ENCODE results near the gene CPEB4.

Gene CPEB4

GRCh38 chr5:173911623-173912022 is 23.5 kb downstream of the CPEB4 start:
- no peak overlapping the region for H3K18ac ChIP-seq (ENCODE audit: low read length)
- H3K4ac ChIP-seq (ENCODE audit: low read length) = no peak overlapping the region
- H2AK5ac ChIP-seq (ENCODE audit: low read depth, low read length) = no peak overlapping the region
- no peak overlapping the region for H3K27ac ChIP-seq (replicated peaks; ENCODE audit: low read length)
- no peak overlapping the region for H2BK120ac ChIP-seq (ENCODE audit: low read depth, low read length)
- no peaks in the 10 kb centered on the region for H3K9me3 ChIP-seq (replicated peaks in 1 of 2; ENCODE audit: control insufficient read depth in 2 of 2, insufficient read depth in 1 of 2, low read depth in 1 of 2, low read length in 2 of 2)
- H3K9ac ChIP-seq (ENCODE audit: low read depth, low read length, poor library complexity) = no peak overlapping the region
- no peak overlapping the region for H3K23ac ChIP-seq (ENCODE audit: low read depth, low read length, poor library complexity)
- peaks cover 0 to 3% of the 10 kb centered on the region in 2 donors for H3K4me1 ChIP-seq (ENCODE audit: control insufficient read depth in 2 of 2, insufficient read depth in 1 of 2, low read depth in 1 of 2, low read length in 2 of 2)
- H4K8ac ChIP-seq (ENCODE audit: low read depth, low read length) = no peak overlapping the region
- no peaks in the 10 kb centered on the region for H3K27me3 ChIP-seq (ENCODE audit: control insufficient read depth in 3 of 3, insufficient read depth in 3 of 3, low read depth in 1 of 3, low read length in 3 of 3)
- H2BK5ac ChIP-seq (ENCODE audit: low read length) = no peak overlapping the region
- no peak overlapping the region for H4K91ac ChIP-seq (ENCODE audit: low read depth, low read length, poor library complexity)
- no peaks in the 10 kb centered on the region for H3K79me1 ChIP-seq (ENCODE audit: low read depth, low read length)
- H3K14ac ChIP-seq (ENCODE audit: low read length) = no peak overlapping the region
- H3K4me2 ChIP-seq (ENCODE audit: insufficient read depth, low read length, poor library complexity, severe bottlenecking) = no peak overlapping the region
- H3K4me3 ChIP-seq (ENCODE audit: low read length in 2 of 2) = no peak overlapping the region
- H2BK15ac ChIP-seq (ENCODE audit: low read length) = no peak overlapping the region
- DNase-seq (ENCODE audit: low spot score) = no peak
- no peaks in the 10 kb centered on the region for H3K36me3 ChIP-seq (replicated peaks in 1 of 2; ENCODE audit: control insufficient read depth in 2 of 2, insufficient read depth in 2 of 2, low read length in 2 of 2)
- no peak overlapping the region for H2BK12ac ChIP-seq (ENCODE audit: low read length)
- H2AFZ ChIP-seq (ENCODE audit: low read length) = no peak overlapping the region

- H3K9ac ChIP-seq (ENCODE audit: low read depth, low read length, poor library complexity) = no peak overlapping the region
- no peak overlapping the region for H3K4ac ChIP-seq (ENCODE audit: low read length)
- H3K27me3 ChIP-seq (ENCODE audit: control insufficient read depth in 3 of 3, insufficient read depth in 3 of 3, low read depth in 1 of 3, low read length in 3 of 3) = no peaks in the 10 kb centered on the region
- H3K4me2 ChIP-seq (ENCODE audit: insufficient read depth, low read length, poor library complexity, severe bottlenecking) = no peak overlapping the region
- H2AFZ ChIP-seq (ENCODE audit: low read length) = no peak overlapping the region
- H3K4me3 ChIP-seq (ENCODE audit: low read length in 2 of 2) = no peak overlapping the region
- H4K8ac ChIP-seq (ENCODE audit: low read depth, low read length) = no peak overlapping the region
- H4K91ac ChIP-seq (ENCODE audit: low read depth, low read length, poor library complexity) = no peak overlapping the region
- DNase-seq (ENCODE audit: low spot score) = no peak
- H2BK15ac ChIP-seq (ENCODE audit: low read length) = no peak overlapping the region
- no peak overlapping the region for H2AK5ac ChIP-seq (ENCODE audit: low read depth, low read length)
- no peaks in the 10 kb centered on the region for H3K9me3 ChIP-seq (replicated peaks in 1 of 2; ENCODE audit: control insufficient read depth in 2 of 2, insufficient read depth in 1 of 2, low read depth in 1 of 2, low read length in 2 of 2)
- H3K79me1 ChIP-seq (ENCODE audit: low read depth, low read length) = no peaks in the 10 kb centered on the region
- no peak overlapping the region for H3K14ac ChIP-seq (ENCODE audit: low read length)
- peaks cover 0 to 6% of the 10 kb centered on the region in 2 donors for H3K4me1 ChIP-seq (ENCODE audit: control insufficient read depth in 2 of 2, insufficient read depth in 1 of 2, low read depth in 1 of 2, low read length in 2 of 2)
- no peak overlapping the region for H2BK120ac ChIP-seq (ENCODE audit: low read depth, low read length)
- H2BK12ac ChIP-seq (ENCODE audit: low read length) = no peak overlapping the region
- no peak overlapping the region for H3K23ac ChIP-seq (ENCODE audit: low read depth, low read length, poor library complexity)
- no peak overlapping the region for H3K27ac ChIP-seq (replicated peaks; ENCODE audit: low read length)
- no peaks in the 10 kb centered on the region for H3K36me3 ChIP-seq (replicated peaks in 1 of 2; ENCODE audit: control insufficient read depth in 2 of 2, insufficient read depth in 2 of 2, low read length in 2 of 2)
- no CpG with 5 or more reads among the region's 4 CpGs for WGBS, 2 donors (ENCODE audit: extremely low coverage in 2 of 2, insufficient read length in 2 of 2, insufficient replicate concordance in 1 of 2)
- no peak overlapping the region for H2BK5ac ChIP-seq (ENCODE audit: low read length)
- no peak overlapping the region for H3K18ac ChIP-seq (ENCODE audit: low read length)
Measured at GRCh38 chr5:173913686-173914321, 25.7 kb downstream of the CPEB4 start.

- Histone ChIP-seq H3K4ac (ENCODE audit: low read length) (no peak overlapping the region), H2BK12ac (ENCODE audit: low read length) (no peak overlapping the region), H3K18ac (ENCODE audit: low read length) (no peak overlapping the region), H3K23ac (ENCODE audit: low read depth, low read length, poor library complexity) (no peak overlapping the region), H3K36me3 (replicated peaks in 1 of 2; ENCODE audit: control insufficient read depth in 2 of 2, insufficient read depth in 2 of 2, low read length in 2 of 2) (no peaks in the 10 kb centered on the region), H2AK5ac (ENCODE audit: low read depth, low read length) (no peak overlapping the region), H3K4me1 (ENCODE audit: control insufficient read depth in 2 of 2, insufficient read depth in 1 of 2, low read depth in 1 of 2, low read length in 2 of 2) (peaks cover 1 to 6% of the 10 kb centered on the region in 2 donors), H4K91ac (ENCODE audit: low read depth, low read length, poor library complexity) (no peak overlapping the region), H4K8ac (ENCODE audit: low read depth, low read length) (no peak overlapping the region), H2BK15ac (ENCODE audit: low read length) (no peak overlapping the region), H3K9me3 (replicated peaks in 1 of 2; ENCODE audit: control insufficient read depth in 2 of 2, insufficient read depth in 1 of 2, low read depth in 1 of 2, low read length in 2 of 2) (no peaks in the 10 kb centered on the region), H3K9ac (ENCODE audit: low read depth, low read length, poor library complexity) (no peak overlapping the region), H3K14ac (ENCODE audit: low read length) (no peak overlapping the region), H3K27me3 (ENCODE audit: control insufficient read depth in 3 of 3, insufficient read depth in 3 of 3, low read depth in 1 of 3, low read length in 3 of 3) (no peaks in the 10 kb centered on the region), H2AFZ (ENCODE audit: low read length) (no peak overlapping the region), H2BK120ac (ENCODE audit: low read depth, low read length) (no peak overlapping the region), H3K4me3 (ENCODE audit: low read length in 2 of 2) (no peak overlapping the region), H3K4me2 (ENCODE audit: insufficient read depth, low read length, poor library complexity, severe bottlenecking) (no peak overlapping the region), H3K79me1 (ENCODE audit: low read depth, low read length) (no peaks in the 10 kb centered on the region), H2BK5ac (ENCODE audit: low read length) (no peak overlapping the region), H3K27ac (replicated peaks; ENCODE audit: low read length) (no peak overlapping the region)
- no peak for DNase-seq (ENCODE audit: low spot score)
- WGBS, 2 donors (ENCODE audit: extremely low coverage in 2 of 2, insufficient read length in 2 of 2, insufficient replicate concordance in 1 of 2) = no CpG with 5 or more reads among the region's 7 CpGs
Measured at GRCh38 chr5:173915310-173916014, 27.3 kb downstream of the CPEB4 start.

- no peak overlapping the region for H2BK12ac ChIP-seq (ENCODE audit: low read length)
- no peak overlapping the region for H3K27ac ChIP-seq (replicated peaks; ENCODE audit: low read length)
- no peak overlapping the region for H4K91ac ChIP-seq (ENCODE audit: low read depth, low read length, poor library complexity)
- no peak for DNase-seq (ENCODE audit: low spot score)
- H2BK120ac ChIP-seq (ENCODE audit: low read depth, low read length) = no peak overlapping the region
- no peak overlapping the region for H4K8ac ChIP-seq (ENCODE audit: low read depth, low read length)
- H3K4ac ChIP-seq (ENCODE audit: low read length) = no peak overlapping the region
- H3K9me3 ChIP-seq (replicated peaks in 1 of 2; ENCODE audit: control insufficient read depth in 2 of 2, insufficient read depth in 1 of 2, low read depth in 1 of 2, low read length in 2 of 2) = no peaks in the 10 kb centered on the region
- H3K14ac ChIP-seq (ENCODE audit: low read length) = no peak overlapping the region
- no peak overlapping the region for H2BK15ac ChIP-seq (ENCODE audit: low read length)
- H3K18ac ChIP-seq (ENCODE audit: low read length) = no peak overlapping the region
- no peak overlapping the region for H3K23ac ChIP-seq (ENCODE audit: low read depth, low read length, poor library complexity)
- H2AK5ac ChIP-seq (ENCODE audit: low read depth, low read length) = no peak overlapping the region
- H3K36me3 ChIP-seq (replicated peaks in 1 of 2; ENCODE audit: control insufficient read depth in 2 of 2, insufficient read depth in 2 of 2, low read length in 2 of 2) = no peaks in the 10 kb centered on the region
- H3K9ac ChIP-seq (ENCODE audit: low read depth, low read length, poor library complexity) = no peak overlapping the region
- no CpG with 5 or more reads among the region's 3 CpGs for WGBS, 2 donors (ENCODE audit: extremely low coverage in 2 of 2, insufficient read length in 2 of 2, insufficient replicate concordance in 1 of 2)
- H3K27me3 ChIP-seq (ENCODE audit: control insufficient read depth in 3 of 3, insufficient read depth in 3 of 3, low read depth in 1 of 3, low read length in 3 of 3) = no peaks in the 10 kb centered on the region
- H2BK5ac ChIP-seq (ENCODE audit: low read length) = no peak overlapping the region
- no peak overlapping the region for H2AFZ ChIP-seq (ENCODE audit: low read length)
- H3K4me1 ChIP-seq (ENCODE audit: control insufficient read depth in 2 of 2, insufficient read depth in 1 of 2, low read depth in 1 of 2, low read length in 2 of 2) = peaks cover 1 to 6% of the 10 kb centered on the region in 2 donors
- no peak overlapping the region for H3K4me3 ChIP-seq (ENCODE audit: low read length in 2 of 2)
- H3K4me2 ChIP-seq (ENCODE audit: insufficient read depth, low read length, poor library complexity, severe bottlenecking) = no peak overlapping the region
- no peaks in the 10 kb centered on the region for H3K79me1 ChIP-seq (ENCODE audit: low read depth, low read length)
Measured at GRCh38 chr5:173916233-173916632, 28.1 kb downstream of the CPEB4 start.
